RPMI8226 (cell line): ENCODE measurements around the gene STARD3.
A peak's percentile ranks its signal among the peaks of the same experiment; 100 is the strongest.

Source experiments
- DNase-seq: peaks from one replicate; pipeline ENCODE4 v3.0.0-alpha.2; 2015

STARD3 gene

GRCh38 chr17:39604911-39605491 is 31.9 kb upstream of the STARD3 start:
- DNase-seq, result no peak

GRCh38 chr17:39605492-39606433 is 31.2 kb upstream of the STARD3 start:
- no peak for DNase-seq

- DNase-seq, result no peak
Measured at GRCh38 chr17:39606434-39607056, 30.4 kb upstream of the STARD3 start.

- DNase-seq, result no peak
Measured at GRCh38 chr17:39607057-39607850, 29.7 kb upstream of the STARD3 start.

- no peak for DNase-seq
Measured at GRCh38 chr17:39607851-39608130, 29.2 kb upstream of the STARD3 start, which contains the start of gene NEUROD2. TSS of gene NEUROD2 (minus strand) at chr17:39607920. CDS start at chr17:39606599, 1,321 bp downstream.

DNA sequence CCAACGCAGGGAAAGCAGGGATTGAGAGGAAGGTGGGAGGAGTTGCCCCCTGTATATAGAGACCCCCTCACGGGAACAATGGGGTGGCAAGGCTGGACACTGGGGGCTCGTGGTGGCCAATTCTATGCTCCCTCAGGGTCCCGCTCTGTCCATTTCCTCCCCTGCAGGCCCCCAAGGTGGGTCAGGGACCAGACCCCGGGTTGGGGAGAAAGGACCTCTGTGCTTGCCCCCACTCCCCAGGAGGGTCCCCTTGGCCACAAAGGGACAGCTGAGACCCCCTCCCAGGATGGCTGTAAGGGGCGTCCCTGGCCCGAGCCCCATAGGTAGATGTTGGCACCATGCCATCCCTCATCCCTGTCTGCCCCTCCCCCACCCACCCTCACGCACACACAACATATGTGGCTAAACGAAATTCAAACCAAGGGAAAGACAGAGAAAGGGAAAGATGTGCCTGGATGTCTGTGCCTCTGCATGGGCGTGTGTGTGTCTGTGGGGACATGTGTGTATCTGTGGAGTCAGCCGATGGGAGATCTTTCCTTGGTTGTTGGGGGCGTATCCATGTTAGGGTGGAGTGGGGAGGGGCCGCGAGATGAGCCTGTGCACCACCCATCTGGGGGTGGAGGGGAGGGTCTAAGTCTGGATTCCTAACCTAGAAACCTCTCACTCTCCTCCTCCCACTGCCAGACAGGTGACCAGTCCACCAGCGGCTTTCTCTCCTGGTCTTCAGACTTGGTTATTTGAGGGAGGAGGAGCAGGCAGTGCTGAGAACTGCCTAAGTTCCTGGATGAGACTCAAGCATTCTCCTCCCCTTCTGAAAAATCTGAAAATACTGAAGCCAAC is 28.6 kb upstream of the STARD3 start:
- DNase-seq, result no peak

DNA sequence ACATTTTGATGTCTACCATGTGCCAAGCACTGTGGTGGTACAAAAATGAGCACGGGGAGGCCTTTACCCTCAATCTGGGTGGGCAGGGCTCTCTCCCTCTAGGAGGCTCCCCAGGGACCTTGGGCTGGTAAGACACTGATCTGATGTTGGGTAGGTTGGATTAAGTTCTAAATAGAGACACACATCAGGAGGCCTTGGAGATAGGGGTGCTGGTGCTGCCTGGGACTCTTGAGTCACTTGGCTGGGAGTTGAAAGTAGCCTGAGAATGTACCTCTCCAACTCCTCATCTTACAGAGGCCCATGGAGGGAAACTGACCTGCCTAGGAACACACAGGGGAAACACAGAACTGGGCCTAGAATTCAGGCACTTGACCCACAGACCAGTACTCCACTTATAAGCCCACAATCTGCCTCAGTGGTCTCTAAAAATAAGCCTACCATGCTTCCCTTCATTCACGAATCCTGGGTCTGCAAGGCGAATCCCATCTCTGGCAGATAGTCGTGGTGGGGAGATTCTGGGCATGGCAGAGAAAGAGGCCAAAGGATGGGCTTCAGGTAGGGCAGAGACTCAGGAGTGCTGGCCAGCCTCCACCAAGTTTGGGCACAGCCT is 27.4 kb upstream of the STARD3 start:
- DNase-seq, result no peak

DNA sequence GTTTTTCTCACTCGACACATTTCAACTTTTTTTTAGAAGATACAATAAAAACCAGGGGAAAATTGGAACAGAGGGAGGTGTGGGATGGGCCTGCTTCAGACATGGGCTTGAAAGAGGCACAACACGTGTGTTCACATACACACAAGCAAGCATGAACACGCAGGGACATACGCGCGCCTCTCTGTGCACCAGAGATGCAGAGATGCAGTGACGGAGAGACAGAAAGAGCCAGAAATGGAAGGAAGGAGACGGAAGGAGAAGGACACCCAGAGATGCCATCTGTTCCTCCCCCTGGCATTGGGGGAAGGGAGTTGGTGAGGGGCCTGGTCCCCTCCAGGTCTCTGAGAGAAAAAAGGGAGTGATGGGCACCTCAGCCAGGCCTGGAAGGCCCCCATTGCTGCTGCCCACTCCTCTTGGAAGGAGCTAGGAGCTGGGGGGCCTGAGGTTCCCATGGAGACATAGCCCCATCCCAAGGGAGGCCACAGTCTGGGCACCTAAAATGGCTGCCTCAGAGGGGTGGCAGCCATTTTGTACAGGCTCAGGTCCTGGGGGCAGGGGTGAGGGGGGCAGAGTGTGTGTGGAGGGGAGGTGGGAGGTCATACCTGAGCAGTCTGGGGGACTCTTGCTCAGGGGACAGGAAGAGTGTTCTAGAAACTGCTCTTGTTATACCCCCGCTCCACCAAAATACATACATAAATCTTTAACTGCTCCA is 25.4 kb upstream of the STARD3 start:
- no peak for DNase-seq

DNA sequence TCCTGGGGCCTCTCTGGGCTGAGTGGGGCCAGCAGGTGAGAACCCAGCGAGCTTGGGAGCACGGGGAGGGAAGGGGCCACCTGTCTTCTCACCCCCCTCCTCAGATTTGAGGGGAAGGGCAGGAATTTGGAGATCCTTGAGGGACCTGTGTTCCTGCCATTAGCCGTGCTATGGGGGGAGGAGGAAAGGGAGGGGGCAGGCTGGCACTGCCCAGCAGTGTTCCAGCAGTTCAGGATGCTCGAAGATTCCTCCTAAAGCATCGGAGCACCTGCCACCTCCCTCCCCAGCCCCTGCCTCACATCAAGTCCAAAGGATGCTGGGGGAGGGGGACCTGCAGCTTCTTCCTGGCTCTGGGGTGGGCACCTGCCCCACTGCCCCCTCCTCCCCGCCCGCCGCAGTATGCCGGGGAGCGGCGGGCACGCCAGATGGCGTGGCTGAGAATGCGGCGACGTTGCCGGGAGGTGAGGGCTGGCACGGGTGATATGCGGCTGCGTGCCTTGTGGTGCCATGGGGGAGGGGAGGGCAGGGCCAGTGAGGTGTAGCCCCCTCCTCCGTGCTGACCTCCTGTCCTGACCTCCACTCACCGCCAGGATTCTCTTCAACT is 24.6 kb upstream of the STARD3 start:
- DNase-seq, result no peak

DNA sequence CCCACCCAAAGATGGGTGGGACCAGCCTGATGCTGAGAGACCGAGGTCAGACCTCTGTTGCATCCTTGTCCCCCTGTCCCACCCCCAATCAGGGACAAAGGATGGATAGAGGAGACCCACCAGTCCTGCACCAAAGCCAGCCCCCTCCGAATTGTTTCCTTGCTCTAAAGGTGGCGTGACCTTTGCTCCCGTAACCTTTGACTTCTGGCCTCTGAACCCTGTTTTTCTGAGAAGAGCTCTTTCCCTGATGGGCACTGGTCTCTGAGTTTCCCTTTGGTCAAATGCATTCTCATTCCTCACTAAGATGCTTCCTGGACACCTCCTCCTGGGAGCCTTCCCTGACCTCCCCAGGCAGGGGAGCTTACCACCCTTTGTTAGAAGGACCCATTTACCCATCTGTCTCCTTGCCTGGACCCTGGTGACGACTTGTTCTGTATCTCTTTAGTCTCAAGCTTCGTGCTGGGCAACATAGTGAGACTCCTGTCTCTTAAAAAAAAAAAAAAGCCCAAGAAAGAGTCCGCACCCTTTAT is 23.9 kb upstream of the STARD3 start:
- DNase-seq, result no peak

GRCh38 chr17:39614545-39615157 is 22.3 kb upstream of the STARD3 start:
- no peak for DNase-seq

GRCh38 chr17:39615434-39615833 is 21.5 kb upstream of the STARD3 start:
- no peak for DNase-seq

DNA sequence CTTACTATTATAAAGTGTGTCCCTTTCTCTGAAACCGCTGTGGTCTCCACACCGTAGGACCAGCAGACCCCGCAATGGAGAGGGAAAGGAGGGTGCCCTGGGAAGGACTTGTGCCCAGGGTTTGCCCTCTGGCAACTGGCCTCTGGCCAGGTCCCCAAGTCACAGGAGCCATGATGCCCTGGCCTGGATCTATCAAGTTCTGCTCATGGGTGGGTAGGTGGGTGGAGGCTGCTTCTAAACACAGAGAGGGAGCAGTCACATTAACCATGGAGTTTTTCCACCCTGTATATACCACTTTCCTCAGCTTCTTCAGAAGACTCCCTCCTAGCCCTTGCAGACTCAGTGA is 19.9 kb upstream of the STARD3 start:
- no peak for DNase-seq

DNA sequence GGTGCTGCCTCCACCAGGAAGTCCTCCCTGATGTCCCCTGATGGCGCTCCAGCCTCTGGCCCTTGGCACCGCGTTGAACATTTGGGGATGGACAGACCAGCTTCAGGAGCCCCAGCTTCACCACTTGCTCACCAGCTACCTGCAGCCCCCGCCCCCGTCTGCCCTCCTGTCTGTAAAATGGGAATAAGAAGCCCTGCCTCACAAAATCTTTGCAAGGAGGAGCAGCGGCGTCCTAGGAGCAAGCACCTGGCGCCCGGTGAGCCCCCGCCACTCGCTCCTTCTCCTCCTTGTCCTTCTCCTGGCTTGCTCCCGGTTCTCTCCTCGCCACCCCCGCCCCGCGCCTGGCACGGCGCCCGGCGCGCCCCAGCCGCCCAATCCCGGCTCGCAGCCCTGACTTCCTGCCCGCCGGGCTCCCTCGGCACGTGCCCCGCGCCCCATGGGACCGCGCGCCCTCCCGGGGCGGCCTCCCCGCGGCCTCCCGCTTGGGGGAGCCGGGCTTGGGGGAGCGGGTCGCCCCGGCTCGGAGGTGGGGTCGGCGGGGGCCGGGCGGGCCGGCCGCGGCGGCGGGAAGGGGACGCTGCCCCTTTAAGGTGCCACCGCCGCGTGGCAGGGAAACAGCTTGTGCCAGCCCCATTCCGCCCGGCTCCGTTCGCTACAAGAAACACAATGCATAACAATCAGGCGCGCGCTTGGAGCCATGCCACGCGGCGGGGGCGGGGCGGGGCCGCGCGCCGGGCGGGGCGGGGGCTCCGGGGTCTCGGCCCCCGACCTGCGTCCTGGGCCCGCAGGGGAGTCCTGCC is 19.3 kb upstream of the STARD3 start:
- peak; percentile 80 for DNase-seq

- DNase-seq, result peak; percentile 52
Measured at GRCh38 chr17:39618246-39618913, 18.6 kb upstream of the STARD3 start.

GRCh38 chr17:39618956-39619785 is 17.8 kb upstream of the STARD3 start:
- DNase-seq, result no peak

DNA sequence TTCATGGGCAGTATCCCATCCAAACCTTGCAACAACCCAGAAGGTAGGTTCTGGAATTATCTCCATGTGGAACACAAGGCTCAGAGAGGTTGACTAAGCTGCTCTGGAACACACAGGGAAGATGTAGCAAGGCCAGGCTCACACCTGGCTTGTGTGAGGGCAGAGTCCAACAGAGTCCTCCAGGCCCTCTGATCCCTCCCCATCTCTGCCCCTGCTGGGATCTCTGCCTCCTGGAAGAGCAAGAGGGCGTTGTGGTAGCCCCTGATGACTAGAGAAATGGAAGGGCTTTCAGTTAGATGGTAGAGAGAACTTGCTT is 17.2 kb upstream of the STARD3 start:
- DNase-seq, result no peak
